Activated CD8-positive, alpha-beta T cell treated with anti-CD3 and anti-CD28 coated beads, Interleukin-2, amount 10 ng/mL, durations not matched to agents 7 days and 5 days (primary cell): ENCODE measurements around the gene AK5. TPM values are rescaled to one million over a fixed set of nuclear protein-coding genes. Genes with fewer than 3 reads are reported as not detected.
A peak's percentile ranks its signal among the peaks of the same experiment; 100 is the strongest.
"Not testable (repeated sequence)": the region's sequence is repeated elsewhere in the genome, so short reads cannot be mapped to it uniquely, and the experiment has no call there.

Experiments used
- ATAC-seq: fragments of 150-1000 bp; cut with Tn5 transposase; one replicate; pipeline ENCODE4 v1.10.0; 2021; ENCODE audit warnings: moderate library complexity
- CTCF ChIA-PET: fragments of 350-600 bp; sonication (Branson Sonifier 250); formaldehyde crosslinking; loops from one replicate; lab custom pipeline; 2021; ENCODE audit warnings: antibody characterized with exemption; lab: Charles Lee
- POLR2A ChIA-PET: fragments of 350-600 bp; sonication (Branson Sonifier 250); formaldehyde crosslinking; loops from one replicate; lab custom pipeline; 2021; ENCODE audit warnings: antibody characterized with exemption; lab: Charles Lee
- DNase-seq: peaks from one replicate; pipeline ENCODE4 v3.0.0-alpha.2; 2020
- H3K27ac Mint-ChIP-seq: one replicate; pipeline ENCODE4 v1.8.0; 2021; ENCODE audit warnings: mild to moderate bottlenecking, mixed read lengths
- H3K27me3 Mint-ChIP-seq: one replicate; pipeline ENCODE4 v1.8.0; 2021; ENCODE audit warnings: low read depth, mixed read lengths
- H3K36me3 Mint-ChIP-seq: one replicate; pipeline ENCODE4 v1.8.0; 2021; ENCODE audit warnings: low read depth, mixed read lengths
- H3K4me1 Mint-ChIP-seq: one replicate; pipeline ENCODE4 v1.8.0; 2021; ENCODE audit warnings: low read depth, mixed read lengths
- H3K4me3 Mint-ChIP-seq: one replicate; pipeline ENCODE4 v1.8.0; 2021; ENCODE audit warnings: mild to moderate bottlenecking, mixed read lengths
- H3K9me3 Mint-ChIP-seq: one replicate; pipeline ENCODE4 v1.8.0; 2022; ENCODE audit warnings: mixed read lengths; ENCODE audit not compliant: insufficient read depth
- total RNA-seq, 2 experiments: library from RNA; stranded (reverse); gene quantifications; one replicate each; pipeline ENCODE4 v1.2.3, GENCODE V29; 2021

The AK5 gene
- total RNA-seq, 2 experiments from 2014 or later: 0.73 to 1.2 TPM

DNA sequence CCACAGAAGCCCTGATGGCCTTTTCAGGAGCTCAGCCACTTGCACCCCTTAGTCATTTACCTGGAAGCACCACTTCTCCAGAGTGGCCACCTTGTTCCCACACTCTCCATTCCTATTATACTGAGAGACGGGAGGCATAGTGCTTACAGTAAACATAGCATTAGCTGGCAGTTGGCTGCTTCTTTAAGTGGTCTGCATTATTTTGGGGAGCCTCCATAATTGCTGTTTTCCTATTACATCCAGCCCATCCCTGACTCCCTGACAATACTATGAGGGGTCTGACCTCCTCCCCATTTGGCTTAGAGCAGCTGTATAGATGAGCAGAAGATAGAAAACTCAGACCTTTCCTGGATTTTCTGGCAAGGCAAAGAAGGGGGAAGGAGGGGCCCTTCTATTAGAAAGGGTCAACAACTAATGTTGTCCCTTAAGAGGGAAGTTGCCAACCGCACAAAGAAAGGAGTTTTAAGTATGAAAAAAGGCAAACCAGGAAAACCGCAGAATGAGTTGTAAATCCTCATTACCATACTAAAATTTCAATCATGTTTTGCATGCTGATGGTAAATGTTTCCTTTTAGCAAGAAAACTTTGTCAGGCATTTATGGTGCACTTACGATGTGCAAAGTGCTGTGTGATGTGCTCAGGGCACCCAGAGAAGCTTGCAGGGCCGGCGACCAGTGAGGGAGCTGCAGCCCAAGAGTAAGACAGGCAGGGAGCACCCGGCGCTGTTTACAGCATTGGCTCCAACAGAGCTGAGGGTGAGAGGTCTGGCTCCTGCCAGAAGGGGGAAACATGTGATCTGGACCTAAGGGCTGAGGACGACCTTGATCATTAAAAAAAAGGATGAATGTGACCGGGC, 233.3 kb downstream of the AK5 start:
- Mint-ChIP-seq H3K27ac (no peak overlapping the region), H3K36me3 (no peaks in the 10 kb centered on the region), H3K4me3 (no peak overlapping the region), H3K9me3 (peaks cover 3% of the 10 kb centered on the region), H3K27me3 (no peaks in the 10 kb centered on the region), H3K4me1 (peaks cover 6% of the 10 kb centered on the region)
- ATAC-seq (no peak), DNase-seq (no peak)
- ChIA-PET POLR2A (no interaction called here), CTCF (interaction anchor here (0.9 to 1.0 kb wide), 2 partner anchors 10 to 168 kb away, joined by 3 read pairs; no protein-coding TSS in a partner anchor)

DNA sequence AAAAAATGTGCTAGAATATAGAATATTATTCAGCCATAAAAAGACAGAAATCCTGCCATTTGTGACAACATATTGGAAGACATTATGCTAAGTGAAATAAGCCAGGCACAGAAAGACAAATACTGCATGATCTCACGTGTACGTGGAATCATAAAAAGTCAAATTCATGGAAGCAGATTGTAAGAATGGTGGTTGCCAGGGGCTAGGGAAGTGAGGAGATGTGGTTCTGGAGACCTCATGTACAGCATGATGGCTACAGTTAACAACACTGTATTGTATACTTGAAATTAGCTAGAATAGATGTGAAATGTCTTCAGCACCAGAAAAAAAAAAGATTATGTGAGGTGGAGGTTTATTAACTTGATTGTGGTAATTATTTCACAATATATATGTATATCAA, 234.3 kb downstream of the AK5 start:
- ATAC-seq (no peak), DNase-seq (no peak)
- ChIA-PET CTCF (interaction anchor here (1.0 kb wide), 1 partner anchor 169 kb away, joined by 3 read pairs; no protein-coding TSS in a partner anchor), POLR2A (no interaction called here)
- no peak overlapping the region for H3K27ac Mint-ChIP-seq
- peaks cover 6% of the 10 kb centered on the region for H3K4me1 Mint-ChIP-seq
- H3K9me3 Mint-ChIP-seq: peaks cover 10% of the 10 kb centered on the region
- H3K4me3 Mint-ChIP-seq: no peak overlapping the region
- H3K36me3 Mint-ChIP-seq: no peaks in the 10 kb centered on the region
- no peaks in the 10 kb centered on the region for H3K27me3 Mint-ChIP-seq

DNA sequence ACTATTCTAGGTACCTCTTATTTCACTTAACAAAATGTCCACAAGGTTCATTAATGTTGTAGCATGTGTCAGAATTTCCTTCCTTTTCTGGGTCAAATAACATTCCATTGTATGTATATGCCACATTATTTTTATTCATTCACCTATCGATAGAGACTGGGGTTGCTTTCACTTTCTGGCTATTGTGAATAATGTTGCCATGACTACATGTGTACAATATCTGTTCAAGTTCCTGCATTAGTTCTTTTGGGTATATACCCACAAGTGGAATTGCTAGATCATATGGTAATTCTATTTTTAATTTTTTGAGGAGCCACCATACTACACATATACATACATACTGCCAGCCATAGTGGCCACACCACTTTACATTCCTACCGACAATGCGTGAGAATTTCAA, 242.2 kb downstream of the AK5 start:
- Mint-ChIP-seq H3K27ac (no peak overlapping the region), H3K9me3 (peaks cover 6% of the 10 kb centered on the region), H3K36me3 (no peaks in the 10 kb centered on the region), H3K4me3 (no peak overlapping the region), H3K27me3 (no peaks in the 10 kb centered on the region), H3K4me1 (peaks cover 4% of the 10 kb centered on the region)
- ATAC-seq (no peak), DNase-seq (no peak)
- ChIA-PET CTCF (interaction anchor here (0.6 to 1.2 kb wide), 2 partner anchors 9 to 12 kb away, joined by 3 to 4 read pairs; no protein-coding TSS in a partner anchor), POLR2A (no interaction called here)

DNA sequence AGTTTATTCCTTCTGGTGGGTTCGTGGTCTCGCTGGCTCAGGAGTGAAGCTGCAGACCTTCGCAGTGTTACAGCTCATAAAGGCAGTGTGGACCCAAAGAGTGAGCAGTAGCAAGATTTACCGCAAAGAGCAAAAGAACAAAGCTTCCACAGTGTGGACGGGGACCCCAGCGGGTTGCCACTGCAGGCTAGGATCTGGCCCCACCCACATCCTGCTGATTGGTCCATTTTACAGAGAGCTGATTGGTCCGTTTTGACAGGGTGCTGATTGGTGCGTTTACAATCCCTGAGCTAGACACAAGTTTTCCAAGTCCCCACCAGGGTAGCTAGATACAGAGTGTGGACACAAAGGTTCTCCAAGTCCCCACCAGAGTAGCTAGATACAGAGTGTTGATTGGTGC, 249.3 kb downstream of the AK5 start:
- DNase-seq, ATAC-seq, H3K9me3 Mint-ChIP-seq, H3K4me1 Mint-ChIP-seq, H3K4me3 Mint-ChIP-seq, H3K36me3 Mint-ChIP-seq, H3K27me3 Mint-ChIP-seq, H3K27ac Mint-ChIP-seq, POLR2A ChIA-PET: not testable (repeated sequence)
- CTCF ChIA-PET: interaction anchor here (1.2 kb wide), 1 partner anchor 18 kb away, joined by 3 read pairs; no protein-coding TSS in a partner anchor

DNA sequence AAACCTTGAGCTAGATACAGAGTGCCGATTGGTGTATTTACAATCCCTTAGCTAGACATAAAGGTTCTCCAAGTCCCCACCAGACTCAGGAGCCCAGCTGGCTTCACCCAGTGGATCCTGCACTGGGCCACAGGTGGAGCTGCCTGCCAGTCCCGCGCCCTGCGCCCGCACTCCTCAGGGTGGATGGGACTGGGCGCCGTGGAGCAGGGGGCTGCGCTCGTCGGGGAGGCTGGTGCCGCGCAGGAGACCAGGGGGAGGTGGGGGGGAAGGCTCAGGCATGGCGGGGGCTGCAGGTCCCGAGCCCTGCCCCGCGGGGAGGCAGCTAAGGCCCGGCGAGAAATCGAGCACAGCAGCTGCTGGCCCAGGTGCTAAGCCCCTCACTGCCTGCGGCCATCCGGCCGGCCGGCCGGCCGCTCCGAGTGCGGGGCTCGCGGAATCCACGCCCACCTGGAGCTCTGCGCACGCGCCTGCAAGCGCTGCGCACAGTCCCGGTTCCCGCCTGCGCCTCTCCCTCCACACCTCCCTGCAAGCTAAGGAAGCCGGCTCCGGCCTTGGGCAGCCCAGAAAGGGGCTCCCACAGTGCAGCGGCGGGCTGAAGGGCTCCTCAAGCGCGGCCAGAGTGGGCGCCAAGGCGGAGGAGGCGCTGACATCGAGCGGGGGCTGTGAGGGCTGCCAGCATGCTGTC, 249.9 kb downstream of the AK5 start:
- H3K4me1 Mint-ChIP-seq, H3K27me3 Mint-ChIP-seq, ATAC-seq, DNase-seq, H3K36me3 Mint-ChIP-seq, H3K4me3 Mint-ChIP-seq, POLR2A ChIA-PET, H3K27ac Mint-ChIP-seq, H3K9me3 Mint-ChIP-seq: not testable (repeated sequence)
- CTCF ChIA-PET: interaction anchor here (1.7 to 2.4 kb wide), 2 partner anchors 13 to 146 kb away, joined by 3 to 10 read pairs; no protein-coding TSS in a partner anchor

DNA sequence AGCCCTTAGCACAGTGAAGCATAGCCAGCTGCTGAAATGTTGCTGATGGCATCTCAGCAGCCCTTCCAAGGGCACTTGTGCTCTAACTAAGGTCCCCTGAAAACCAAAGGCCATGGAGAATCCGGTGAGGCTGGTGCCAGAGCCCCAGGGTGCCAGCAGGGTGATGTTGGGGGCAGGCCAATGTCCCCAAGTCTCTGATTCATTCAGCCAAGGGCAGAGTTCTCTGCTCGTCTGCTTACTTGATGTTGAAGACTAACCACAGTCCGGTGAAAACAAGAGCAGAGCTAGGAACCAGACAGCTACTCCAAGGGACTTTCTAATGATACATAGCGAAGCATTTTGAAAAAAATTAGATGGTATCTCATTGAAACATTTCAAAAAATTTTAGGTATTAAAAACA, 250.8 kb downstream of the AK5 start:
- H3K36me3 Mint-ChIP-seq: no peaks in the 10 kb centered on the region
- no peak overlapping the region for H3K27ac Mint-ChIP-seq
- no peaks in the 10 kb centered on the region for H3K9me3 Mint-ChIP-seq
- CTCF ChIA-PET: interaction anchor here (0.8 to 2.4 kb wide), 15 partner anchors 9 to 1378 kb away, joined by 3 to 10 read pairs (median 4); partner anchors contain the start of gene AK5
- DNase-seq (no peak), ATAC-seq (no peak)
- POLR2A ChIA-PET: no interaction called here
- H3K4me3 Mint-ChIP-seq: no peak overlapping the region
- H3K27me3 Mint-ChIP-seq: no peaks in the 10 kb centered on the region
- H3K4me1 Mint-ChIP-seq: peaks cover 2% of the 10 kb centered on the region

DNA sequence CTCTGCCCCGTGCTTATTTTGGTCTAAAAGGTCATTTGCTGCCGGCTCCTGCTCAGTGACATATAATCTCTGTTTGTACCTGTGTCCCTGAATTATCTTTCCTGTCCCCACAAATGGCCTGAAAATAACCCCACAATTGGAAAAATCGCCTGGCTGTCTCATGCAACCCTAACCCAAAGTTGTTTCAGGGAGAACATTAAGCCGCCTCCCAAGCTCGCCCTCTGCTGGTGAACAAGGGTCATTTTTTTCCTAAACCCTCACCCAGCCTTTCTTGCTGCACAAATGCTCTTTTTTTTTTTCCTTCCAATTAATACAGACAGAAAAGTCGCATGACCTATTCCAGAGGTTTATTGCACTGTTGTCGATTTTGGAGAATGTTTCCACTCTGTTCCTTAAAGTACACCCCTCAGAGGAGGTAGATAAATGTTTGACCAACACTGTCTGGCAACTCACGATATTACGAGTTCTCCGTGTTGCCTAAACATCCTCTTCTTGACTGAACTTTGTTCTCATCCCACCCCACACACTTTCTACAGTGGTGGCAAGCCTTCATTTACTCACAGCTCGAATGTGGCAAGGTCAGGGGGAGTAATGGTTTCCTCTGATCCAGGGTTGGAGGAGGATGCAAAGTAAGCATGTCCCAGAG, 252.0 kb downstream of the AK5 start:
- Mint-ChIP-seq H3K9me3 (no peaks in the 10 kb centered on the region), H3K4me3 (no peak overlapping the region), H3K36me3 (no peaks in the 10 kb centered on the region), H3K27me3 (no peaks in the 10 kb centered on the region), H3K27ac (no peak overlapping the region), H3K4me1 (peaks cover 2% of the 10 kb centered on the region)
- ChIA-PET POLR2A (interaction anchor here (0.6 kb wide), 1 partner anchor 140 kb away, joined by 3 read pairs; no protein-coding TSS in a partner anchor), CTCF (interaction anchor here (0.6 to 2.4 kb wide), 26 partner anchors 8 to 1380 kb away, joined by 3 to 10 read pairs (median 4); partner anchors contain the start of gene AK5)
- DNase-seq (peak; percentile 67), ATAC-seq (no peak)

DNA sequence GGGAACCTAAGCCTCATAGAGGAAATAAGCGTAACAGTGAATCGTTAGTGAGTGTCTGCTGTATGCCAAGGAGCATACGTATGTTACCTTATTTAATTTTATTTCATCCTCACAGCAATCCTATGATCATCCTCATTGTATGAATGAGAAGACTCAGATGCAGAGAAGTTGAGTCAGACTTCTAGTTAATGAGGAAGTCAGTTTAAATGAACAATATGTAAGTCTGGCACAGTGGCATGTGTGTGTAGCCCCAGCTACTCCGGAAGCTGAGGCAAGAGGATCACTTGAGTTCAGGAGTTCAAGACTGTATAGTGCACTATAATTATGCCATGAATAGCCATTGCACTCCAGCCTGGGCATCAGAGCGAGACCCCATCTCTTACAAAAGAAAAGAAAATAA, 252.6 kb downstream of the AK5 start:
- CTCF ChIA-PET: interaction anchor here (1.1 kb wide), 1 partner anchor 391 kb away, joined by 4 read pairs; no protein-coding TSS in a partner anchor
- Mint-ChIP-seq H3K27ac (no peak overlapping the region), H3K9me3 (no peaks in the 10 kb centered on the region), H3K27me3 (no peaks in the 10 kb centered on the region), H3K4me1 (peaks cover 3% of the 10 kb centered on the region), H3K4me3 (no peak overlapping the region), H3K36me3 (no peaks in the 10 kb centered on the region)
- POLR2A ChIA-PET: no interaction called here
- no peak for ATAC-seq
- DNase-seq: no peak

DNA sequence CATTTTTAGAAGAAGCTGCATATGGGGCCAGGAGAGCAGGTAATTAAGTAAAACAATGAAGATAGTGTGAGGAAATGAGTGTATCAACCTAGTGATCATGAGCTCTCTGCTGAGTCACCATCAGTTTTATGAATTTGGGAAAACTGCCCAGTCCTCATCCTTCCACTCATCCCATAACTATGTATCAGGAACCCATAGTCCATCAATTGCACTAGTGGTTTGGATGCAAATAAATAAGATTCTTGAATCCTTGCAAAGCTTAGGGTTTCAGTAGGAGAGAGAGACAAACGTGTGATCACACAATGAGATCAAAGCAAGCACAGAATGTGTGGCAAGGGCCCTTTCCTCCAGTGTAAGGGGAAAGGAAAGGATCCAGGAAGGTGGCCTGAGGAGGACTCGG, 255.0 kb downstream of the AK5 start:
- no peaks in the 10 kb centered on the region for H3K36me3 Mint-ChIP-seq
- H3K4me1 Mint-ChIP-seq: peaks cover 6% of the 10 kb centered on the region
- H3K27ac Mint-ChIP-seq: no peak overlapping the region
- ChIA-PET POLR2A (no interaction called here), CTCF (interaction anchor here (1.4 kb wide), 1 partner anchor 124 kb away, joined by 4 read pairs; no protein-coding TSS in a partner anchor)
- no peak for ATAC-seq
- H3K27me3 Mint-ChIP-seq: no peaks in the 10 kb centered on the region
- no peak for DNase-seq
- no peaks in the 10 kb centered on the region for H3K9me3 Mint-ChIP-seq
- H3K4me3 Mint-ChIP-seq: no peak overlapping the region

DNA sequence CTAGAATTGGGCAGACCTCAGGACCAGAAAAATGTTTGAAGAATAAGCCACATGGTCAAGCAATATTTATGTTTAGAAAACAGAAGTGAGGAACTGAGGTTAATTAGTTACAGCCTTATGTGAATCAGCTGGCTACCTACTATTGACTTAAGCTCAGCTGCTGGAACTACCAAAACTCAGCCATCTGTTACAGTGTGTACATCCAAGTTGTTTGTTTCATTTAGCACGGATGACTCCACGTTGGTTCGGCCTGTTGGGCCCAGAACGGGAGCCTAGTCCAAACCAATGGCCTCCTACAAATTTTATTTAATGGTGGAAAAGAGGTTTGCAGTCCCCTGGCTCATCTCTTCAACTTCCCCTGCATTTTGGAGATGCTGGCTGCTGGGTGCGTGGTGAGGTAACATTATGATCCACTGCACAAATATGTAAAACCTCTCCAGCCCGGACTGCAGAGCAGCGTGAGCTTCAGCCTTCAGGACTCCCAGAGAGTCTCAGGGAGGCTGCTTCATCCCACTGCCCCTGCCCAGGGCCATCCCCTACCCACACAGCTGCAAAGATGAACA, 257.2 kb downstream of the AK5 start:
- ChIA-PET CTCF (no interaction called here), POLR2A (interaction anchor here (0.6 kb wide), 2 partner anchors 229 to 298 kb away, joined by 3 read pairs; no protein-coding TSS in a partner anchor)
- no peaks in the 10 kb centered on the region for H3K36me3 Mint-ChIP-seq

DNA sequence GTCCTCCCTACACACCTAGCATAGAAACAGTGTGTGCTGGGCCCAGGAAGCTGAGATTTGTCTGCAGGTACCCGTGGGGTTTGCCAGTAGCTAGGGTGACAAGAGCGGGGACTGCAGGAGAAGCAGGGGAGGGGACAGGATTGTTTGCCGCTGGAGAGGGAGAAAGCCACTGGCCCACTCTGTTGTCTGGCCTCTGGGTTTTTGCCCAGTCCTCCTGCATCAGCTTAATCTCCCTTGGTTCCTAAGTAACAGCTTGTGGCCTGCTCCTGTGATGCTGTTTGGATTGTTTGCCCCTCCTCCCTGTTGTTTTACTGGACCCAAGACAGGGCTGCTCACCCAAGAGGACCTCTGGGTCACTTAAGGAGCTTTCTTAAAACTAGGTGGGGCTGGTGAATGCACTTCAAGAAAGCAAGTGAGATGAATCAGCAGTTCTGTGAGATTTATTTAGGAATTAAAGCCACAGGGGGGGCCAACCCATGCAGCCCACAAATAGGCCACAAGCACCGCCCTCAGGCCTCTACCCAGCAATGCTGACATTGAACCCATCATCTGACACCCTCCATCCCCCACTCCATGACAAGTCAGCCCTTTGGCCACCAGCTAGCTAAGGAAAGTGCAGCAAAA, 257.8 kb downstream of the AK5 start:
- POLR2A ChIA-PET: interaction anchor here (0.6 kb wide), 1 partner anchor 229 kb away, joined by 3 read pairs; no protein-coding TSS in a partner anchor
- no peak overlapping the region for H3K27ac Mint-ChIP-seq
- no peaks in the 10 kb centered on the region for H3K9me3 Mint-ChIP-seq
- CTCF ChIA-PET: no interaction called here
- ATAC-seq: no peak
- H3K36me3 Mint-ChIP-seq: no peaks in the 10 kb centered on the region
- DNase-seq: no peak
- H3K4me3 Mint-ChIP-seq: no peak overlapping the region
- peaks cover 4% of the 10 kb centered on the region for H3K4me1 Mint-ChIP-seq
- H3K27me3 Mint-ChIP-seq: no peaks in the 10 kb centered on the region

More for the DNA sequence above, 257.2 kb downstream of the AK5 start:
- DNase-seq: no peak
- Mint-ChIP-seq H3K27ac (no peak overlapping the region), H3K4me1 (peaks cover 4% of the 10 kb centered on the region), H3K27me3 (no peaks in the 10 kb centered on the region), H3K4me3 (no peak overlapping the region), H3K9me3 (no peaks in the 10 kb centered on the region)
- no peak for ATAC-seq
